WTC11 (cell line): ENCODE measurements around the gene ELOA.

ENCODE experiments used
- CBFB ChIP-seq: sonication (generic); formaldehyde crosslinking; IDR thresholded peaks from 2 replicates; pipeline ENCODE4 v1.8.1; 2022; ENCODE audit warnings: mild to moderate bottlenecking, low read depth, missing genetic modification reagents
- CREB1 ChIP-seq: sonication (generic); formaldehyde crosslinking; IDR thresholded peaks from 2 replicates; pipeline ENCODE4 v1.8.0; 2023; ENCODE audit warnings: mild to moderate bottlenecking, missing genetic modification reagents
- FOXJ3 ChIP-seq: sonication (generic); formaldehyde crosslinking; IDR thresholded peaks from 2 replicates; pipeline ENCODE4 v1.9.0; 2021; ENCODE audit warnings: missing genetic modification reagents, mild to moderate bottlenecking, borderline replicate concordance
- KAT7 ChIP-seq: sonication (generic); formaldehyde crosslinking; IDR thresholded peaks from 2 replicates; pipeline ENCODE4 v1.8.1; 2023; ENCODE audit warnings: missing genetic modification reagents, mild to moderate bottlenecking, borderline replicate concordance
- NFYB ChIP-seq: sonication (generic); formaldehyde crosslinking; conservative IDR thresholded peaks from 2 replicates; pipeline ENCODE4 v1.8.0; 2022; ENCODE audit warnings: low read depth, missing genetic modification reagents
- NR2C2 ChIP-seq: sonication (generic); formaldehyde crosslinking; IDR thresholded peaks from 2 replicates; pipeline ENCODE4 v1.8.0; 2022; ENCODE audit warnings: mild to moderate bottlenecking, missing genetic modification reagents
- RELA ChIP-seq: sonication (generic); formaldehyde crosslinking; IDR thresholded peaks from 2 replicates; pipeline ENCODE4 v1.8.1; 2022; ENCODE audit warnings: missing genetic modification reagents, mild to moderate bottlenecking, borderline replicate concordance
- ZNF416 ChIP-seq: fragments of 250-450 bp; sonication (Bioruptor Pico); IDR thresholded peaks from 2 replicates; pipeline ENCODE4 v1.9.0; 2021; ENCODE audit warnings: mild to moderate bottlenecking, inconsistent platforms
- TF ChIP-seq, protein P1 (sequence below): fragments of 200-600 bp; IDR thresholded peaks from 2 replicates; pipeline ENCODE4 v1.8.0; 2022; ENCODE audit warnings: antibody characterized with exemption
- TF ChIP-seq, protein P2 (sequence below): sonication (generic); formaldehyde crosslinking; conservative IDR thresholded peaks from 2 replicates; pipeline ENCODE4 v1.8.1; 2023; ENCODE audit warnings: mild to moderate bottlenecking, low read depth, missing genetic modification reagents, moderate library complexity

DNA sequence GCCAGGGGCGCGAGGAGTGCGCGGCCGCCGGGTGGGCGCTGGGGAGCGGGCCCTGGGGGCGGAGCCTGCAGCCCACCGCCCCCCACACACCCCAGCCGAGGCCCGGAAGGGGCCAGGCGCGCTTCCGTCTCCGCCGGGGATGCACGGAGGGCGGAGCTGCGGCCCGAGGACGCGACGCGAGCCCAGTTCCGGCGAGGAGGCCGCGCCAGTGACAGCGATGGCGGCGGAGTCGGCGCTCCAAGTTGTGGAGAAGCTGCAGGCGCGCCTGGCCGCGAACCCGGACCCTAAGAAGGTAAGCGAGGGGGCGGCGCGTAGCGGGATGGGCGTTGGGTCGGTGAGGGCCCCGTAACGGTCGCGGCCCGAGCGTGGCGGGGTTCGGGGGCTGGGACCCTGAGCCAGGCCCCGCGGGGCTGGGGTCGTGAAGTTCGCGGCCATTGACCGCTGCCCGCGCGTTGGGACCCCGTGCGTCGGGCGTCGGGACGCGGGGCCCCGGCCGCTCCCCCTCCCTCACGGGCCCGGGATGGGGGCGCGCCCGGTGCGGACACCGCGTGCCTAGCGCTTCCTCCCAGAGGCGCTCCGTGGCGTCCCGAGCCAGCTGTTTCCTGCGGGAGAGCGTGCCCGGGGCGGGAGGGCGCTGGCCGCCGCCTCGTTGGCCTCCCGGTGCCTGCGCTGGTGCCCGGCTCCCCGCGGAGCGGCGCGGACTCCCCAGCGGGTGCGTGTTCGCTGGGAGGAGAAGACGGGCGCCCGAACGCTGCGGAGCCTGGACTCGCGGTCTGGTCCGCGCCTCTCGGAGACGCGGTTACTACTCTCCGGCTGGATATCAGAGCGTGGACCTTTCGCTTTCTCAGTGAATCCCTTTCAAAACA is at the start of gene ELOA:
- TF ChIP-seq ZNF416 (CRISPR knock-in tag): no peak
- no peak for TF ChIP-seq RELA (CRISPR knock-in tag)
- TF ChIP-seq NFYB: peak; percentile 16; the same call in 1 of the 2 replicates
- 0 out of 2 replicates have a peak, but pooled peaks have one; percentile 36 for TF ChIP-seq CBFB (CRISPR knock-in tag)
- TF ChIP-seq KAT7 (CRISPR knock-in tag): no peak
- TF ChIP-seq, protein P1, sequence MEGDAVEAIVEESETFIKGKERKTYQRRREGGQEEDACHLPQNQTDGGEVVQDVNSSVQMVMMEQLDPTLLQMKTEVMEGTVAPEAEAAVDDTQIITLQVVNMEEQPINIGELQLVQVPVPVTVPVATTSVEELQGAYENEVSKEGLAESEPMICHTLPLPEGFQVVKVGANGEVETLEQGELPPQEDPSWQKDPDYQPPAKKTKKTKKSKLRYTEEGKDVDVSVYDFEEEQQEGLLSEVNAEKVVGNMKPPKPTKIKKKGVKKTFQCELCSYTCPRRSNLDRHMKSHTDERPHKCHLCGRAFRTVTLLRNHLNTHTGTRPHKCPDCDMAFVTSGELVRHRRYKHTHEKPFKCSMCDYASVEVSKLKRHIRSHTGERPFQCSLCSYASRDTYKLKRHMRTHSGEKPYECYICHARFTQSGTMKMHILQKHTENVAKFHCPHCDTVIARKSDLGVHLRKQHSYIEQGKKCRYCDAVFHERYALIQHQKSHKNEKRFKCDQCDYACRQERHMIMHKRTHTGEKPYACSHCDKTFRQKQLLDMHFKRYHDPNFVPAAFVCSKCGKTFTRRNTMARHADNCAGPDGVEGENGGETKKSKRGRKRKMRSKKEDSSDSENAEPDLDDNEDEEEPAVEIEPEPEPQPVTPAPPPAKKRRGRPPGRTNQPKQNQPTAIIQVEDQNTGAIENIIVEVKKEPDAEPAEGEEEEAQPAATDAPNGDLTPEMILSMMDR: no peak
- TF ChIP-seq NR2C2 (CRISPR knock-in tag): no peak
- no peak for TF ChIP-seq CREB1 (CRISPR knock-in tag)
- TF ChIP-seq, protein P2, sequence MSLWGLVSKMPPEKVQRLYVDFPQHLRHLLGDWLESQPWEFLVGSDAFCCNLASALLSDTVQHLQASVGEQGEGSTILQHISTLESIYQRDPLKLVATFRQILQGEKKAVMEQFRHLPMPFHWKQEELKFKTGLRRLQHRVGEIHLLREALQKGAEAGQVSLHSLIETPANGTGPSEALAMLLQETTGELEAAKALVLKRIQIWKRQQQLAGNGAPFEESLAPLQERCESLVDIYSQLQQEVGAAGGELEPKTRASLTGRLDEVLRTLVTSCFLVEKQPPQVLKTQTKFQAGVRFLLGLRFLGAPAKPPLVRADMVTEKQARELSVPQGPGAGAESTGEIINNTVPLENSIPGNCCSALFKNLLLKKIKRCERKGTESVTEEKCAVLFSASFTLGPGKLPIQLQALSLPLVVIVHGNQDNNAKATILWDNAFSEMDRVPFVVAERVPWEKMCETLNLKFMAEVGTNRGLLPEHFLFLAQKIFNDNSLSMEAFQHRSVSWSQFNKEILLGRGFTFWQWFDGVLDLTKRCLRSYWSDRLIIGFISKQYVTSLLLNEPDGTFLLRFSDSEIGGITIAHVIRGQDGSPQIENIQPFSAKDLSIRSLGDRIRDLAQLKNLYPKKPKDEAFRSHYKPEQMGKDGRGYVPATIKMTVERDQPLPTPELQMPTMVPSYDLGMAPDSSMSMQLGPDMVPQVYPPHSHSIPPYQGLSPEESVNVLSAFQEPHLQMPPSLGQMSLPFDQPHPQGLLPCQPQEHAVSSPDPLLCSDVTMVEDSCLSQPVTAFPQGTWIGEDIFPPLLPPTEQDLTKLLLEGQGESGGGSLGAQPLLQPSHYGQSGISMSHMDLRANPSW (CRISPR knock-in tag): no peak
- no peak for TF ChIP-seq FOXJ3
